Mesothelial cell of epicardium (in vitro differentiated cells): ENCODE data around the gene MARCHF3. TPM values are rescaled to one million over a fixed set of nuclear protein-coding genes. Genes with fewer than 3 reads are reported as not detected.

Experiments used
- DNase-seq, 2 experiments: peaks; one replicate each; pipeline ENCODE4 v3.0.0; 2021; ENCODE audit warnings: low spot score in 2 of 2; ENCODE audit not compliant: unreplicated experiment in 2 of 2
- H3K27ac Mint-ChIP-seq: 2 replicates; pipeline ENCODE4 v1.8.0; 2021; ENCODE audit warnings: mixed read lengths
- H3K27me3 Mint-ChIP-seq: 2 replicates; pipeline ENCODE4 v1.8.0; 2021; ENCODE audit warnings: low read depth, mixed read lengths
- H3K36me3 Mint-ChIP-seq: 2 replicates; pipeline ENCODE4 v1.8.0; 2021; ENCODE audit warnings: mixed read lengths
- H3K4me1 Mint-ChIP-seq: 2 replicates; pipeline ENCODE4 v1.8.0; 2021; ENCODE audit warnings: mixed read lengths
- H3K4me3 Mint-ChIP-seq: 2 replicates; pipeline ENCODE4 v1.8.0; 2021; ENCODE audit warnings: mild to moderate bottlenecking, moderate library complexity, mixed read lengths
- H3K9me3 Mint-ChIP-seq: 2 replicates; pipeline ENCODE4 v1.8.0; 2021; ENCODE audit warnings: mixed read lengths
- CTCF ChIP-seq: fragments of 200-600 bp; sonication (generic); IDR thresholded peaks from one replicate; pipeline ENCODE4 v1.5.0; 2021; ENCODE audit warnings: antibody characterized with exemption; ENCODE audit not compliant: unreplicated experiment
- total RNA-seq: library from RNA; stranded (reverse); gene quantifications from 3 replicates; pipeline ENCODE4 v1.2.1, GENCODE V29; 2021

The MARCHF3 gene
- total RNA-seq, 1 donor from 2014 or later = 9.4 TPM

GRCh38 chr5:127063257-127063913 is 33.0 kb upstream of the MARCHF3 start:
- no peaks in the 10 kb centered on the region for H3K27me3 Mint-ChIP-seq
- peaks cover 9% of the 10 kb centered on the region for H3K4me1 Mint-ChIP-seq
- no peak overlapping the region for H3K4me3 Mint-ChIP-seq
- no peak for DNase-seq
- no peaks in the 10 kb centered on the region for H3K36me3 Mint-ChIP-seq
- TF ChIP-seq CTCF = no peak
- no peaks in the 10 kb centered on the region for H3K9me3 Mint-ChIP-seq
- no peak overlapping the region for H3K27ac Mint-ChIP-seq

- no peaks in the 10 kb centered on the region for H3K27me3 Mint-ChIP-seq
- H3K36me3 Mint-ChIP-seq = no peaks in the 10 kb centered on the region
- TF ChIP-seq CTCF = no peak
- H3K4me1 Mint-ChIP-seq = peaks cover 9% of the 10 kb centered on the region
- no peak for DNase-seq
- no peak overlapping the region for H3K4me3 Mint-ChIP-seq
- no peaks in the 10 kb centered on the region for H3K9me3 Mint-ChIP-seq
- no peak overlapping the region for H3K27ac Mint-ChIP-seq
Measured at GRCh38 chr5:127061956-127062355, 31.6 kb upstream of the MARCHF3 start.

GRCh38 chr5:127061537-127061936 is 31.2 kb upstream of the MARCHF3 start:
- no peak for DNase-seq
- peaks cover 9% of the 10 kb centered on the region for H3K4me1 Mint-ChIP-seq
- H3K4me3 Mint-ChIP-seq = no peak overlapping the region
- no peaks in the 10 kb centered on the region for H3K36me3 Mint-ChIP-seq
- no peak overlapping the region for H3K27ac Mint-ChIP-seq
- no peak for TF ChIP-seq CTCF
- no peaks in the 10 kb centered on the region for H3K27me3 Mint-ChIP-seq
- peaks cover under 1% of the 10 kb centered on the region for H3K9me3 Mint-ChIP-seq

- Mint-ChIP-seq H3K4me3 (no peak overlapping the region), H3K9me3 (peaks cover 9% of the 10 kb centered on the region), H3K27ac (no peak overlapping the region), H3K4me1 (peaks cover 9% of the 10 kb centered on the region), H3K36me3 (peaks cover 3% of the 10 kb centered on the region), H3K27me3 (peaks cover 2% of the 10 kb centered on the region)
- no peak for DNase-seq
- no peak for TF ChIP-seq CTCF
Measured at GRCh38 chr5:127060470-127060985, 30.2 kb upstream of the MARCHF3 start.

GRCh38 chr5:127056896-127057295 is 26.5 kb upstream of the MARCHF3 start:
- Mint-ChIP-seq H3K9me3 (peaks cover 12% of the 10 kb centered on the region), H3K36me3 (peaks cover 3% of the 10 kb centered on the region), H3K4me3 (no peak overlapping the region), H3K4me1 (peaks cover 6% of the 10 kb centered on the region), H3K27me3 (peaks cover 6% of the 10 kb centered on the region), H3K27ac (no peak overlapping the region)
- DNase-seq = no peak
- TF ChIP-seq CTCF = no peak
